Transverse colon (tissue), 4 donors: ENCODE data around the gene GRIN2D. TPM values are rescaled to one million over a fixed set of nuclear protein-coding genes. Genes with fewer than 3 reads are reported as not detected.

ENCODE experiments used
- DNase-seq: peaks from one replicate; pipeline ENCODE4 v3.0.0-alpha.2; 2019
- H3K27ac ChIP-seq, 4 donors: fragments of 200-600 bp; sonication (generic); 2 replicates each; pipeline ENCODE4 v1.5.1; 2016 to 2018; ENCODE audit warnings: inconsistent platforms in 4 of 4
- H3K27me3 ChIP-seq: fragments of 200-600 bp; sonication (generic); 2 replicates; pipeline ENCODE4 v1.5.1; 2017; ENCODE audit warnings: inconsistent platforms
- H3K36me3 ChIP-seq, 4 donors: fragments of 200-600 bp; sonication (generic); 2 replicates each; pipeline ENCODE4 v1.5.1; 2017 to 2019; ENCODE audit warnings: inconsistent platforms in 4 of 4
- H3K4me1 ChIP-seq, 4 donors: fragments of 200-600 bp; sonication (generic); 2 replicates each; pipeline ENCODE4 v1.5.1; 2017 to 2020; ENCODE audit warnings: inconsistent platforms in 4 of 4
- H3K4me3 ChIP-seq, 4 donors: fragments of 200-600 bp; sonication (generic); 1 replicate in 1 of 4; 2 replicates in 3 of 4; pipeline versions ENCODE4 v1.5.1 to v1.6.1; 2017 to 2019; ENCODE audit warnings: inconsistent platforms in 4 of 4
- H3K9me3 ChIP-seq, 2 donors: fragments of 200-600 bp; sonication (generic); 2 replicates each; pipeline ENCODE4 v1.5.1; 2017 to 2019; ENCODE audit warnings: inconsistent platforms in 2 of 2
- EP300 ChIP-seq: sonication (generic); formaldehyde crosslinking; IDR thresholded peaks from one replicate; pipeline ENCODE4 v1.6.1; 2017; ENCODE audit warnings: antibody characterized with exemption, low read depth
- POLR2A ChIP-seq: fragments of 450-650 bp; IDR thresholded peaks from one replicate; pipeline ENCODE4 v1.6.1; 2016; ENCODE audit warnings: antibody characterized with exemption, mild to moderate bottlenecking, moderate library complexity
- POLR2AphosphoS5 ChIP-seq, 3 donors: sonication (generic); formaldehyde crosslinking; IDR thresholded peaks; one replicate each; pipeline ENCODE4 v1.6.1; 2016; ENCODE audit warnings: antibody characterized with exemption in 3 of 3
- WGBS, 2 donors: methylation state at CpG; one replicate each; pipeline ENCODE4 v1.1.5; 2018; ENCODE audit warnings: low coverage in 1 of 2; 5-methylcytosine and 5-hydroxymethylcytosine counted together
- in situ Hi-C, 4 donors: fragments of 200-750 bp; cut with MboI; loops; one replicate each; pipeline versions ENCODE4 v1.15.0 to v1.15.1; 2017; ENCODE audit warnings: low sequenced_read_pairs in 3 of 4, low pct_ligation_motif_present in 1 of 4, low pct_unique_long_range_greater_than_20kb in 1 of 4
- intact Hi-C: fragments of 100-400 bp; cut with DNase I; formaldehyde crosslinking; loops from one replicate; pipeline ENCODE4 v1.15.1; 2023; ENCODE audit warnings: low total_unique reads
- total RNA-seq, 4 donors: library from RNA; depleted of rRNA; stranded (reverse); fragments of >200 nt; gene quantifications; one replicate each; pipeline ENCODE4 v1.1.0, GENCODE V29; 2016
- TF ChIP-seq, protein P1 (sequence below), 5 experiments: fragments of 200-600 bp in 3 of 5; fragments of 450-650 bp in 2 of 5; sonication (generic) in 3 of 5; IDR thresholded peaks; 1 replicate in 2 of 5; 2 replicates in 3 of 5; pipeline ENCODE4 v1.5.1; 2016 to 2017; ENCODE audit warnings: antibody characterized with exemption in 5 of 5, inconsistent platforms in 3 of 5, mild to moderate bottlenecking in 2 of 5, moderate library complexity in 1 of 5

GRIN2D gene
- 1 to 10 TPM in 1 of 4 donors, under 1 TPM in 2, not detected in 1; 0.32 to 3.8 (median 0.41) TPM for total RNA-seq

- Histone ChIP-seq H3K27me3 (peaks cover 60% of the 10 kb centered on the region), H3K36me3 (peaks cover 0 to 6% (median 0%) of the 10 kb centered on the region in 4 donors), H3K9me3 (no peaks in the 10 kb centered on the region), H3K27ac (no peak within 1 kb of the TSS), H3K4me1 (peaks cover 4 to 46% (median 39%) of the 10 kb centered on the region in 4 donors), H3K4me3 (peak within 1 kb of the TSS in 2 of 4 donors; percentile 16 to 18)
- in situ Hi-C loops (no loop called here), intact Hi-C loops (no loop called here)
- WGBS, 2 donors = 1% methylated on average over 22 of the region's 40 CpGs; no CpG with 5 or more reads in 1 of the 2 donors
- TF ChIP-seq POLR2A = no peak
- no peak for TF ChIP-seq EP300
- TF ChIP-seq, protein P1, sequence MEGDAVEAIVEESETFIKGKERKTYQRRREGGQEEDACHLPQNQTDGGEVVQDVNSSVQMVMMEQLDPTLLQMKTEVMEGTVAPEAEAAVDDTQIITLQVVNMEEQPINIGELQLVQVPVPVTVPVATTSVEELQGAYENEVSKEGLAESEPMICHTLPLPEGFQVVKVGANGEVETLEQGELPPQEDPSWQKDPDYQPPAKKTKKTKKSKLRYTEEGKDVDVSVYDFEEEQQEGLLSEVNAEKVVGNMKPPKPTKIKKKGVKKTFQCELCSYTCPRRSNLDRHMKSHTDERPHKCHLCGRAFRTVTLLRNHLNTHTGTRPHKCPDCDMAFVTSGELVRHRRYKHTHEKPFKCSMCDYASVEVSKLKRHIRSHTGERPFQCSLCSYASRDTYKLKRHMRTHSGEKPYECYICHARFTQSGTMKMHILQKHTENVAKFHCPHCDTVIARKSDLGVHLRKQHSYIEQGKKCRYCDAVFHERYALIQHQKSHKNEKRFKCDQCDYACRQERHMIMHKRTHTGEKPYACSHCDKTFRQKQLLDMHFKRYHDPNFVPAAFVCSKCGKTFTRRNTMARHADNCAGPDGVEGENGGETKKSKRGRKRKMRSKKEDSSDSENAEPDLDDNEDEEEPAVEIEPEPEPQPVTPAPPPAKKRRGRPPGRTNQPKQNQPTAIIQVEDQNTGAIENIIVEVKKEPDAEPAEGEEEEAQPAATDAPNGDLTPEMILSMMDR (IDR thresholded peaks at IDR 0.05) = no peak
- TF ChIP-seq POLR2AphosphoS5 (IDR thresholded peaks at IDR 0.05) = no peak
- DNase-seq = peak; percentile 16
Observed at GRCh38 chr19:48393559-48394330, at the start of gene GRIN2D. Gene GRIN2D (plus strand): TSS chr19:48393668. CDS start chr19:48398393, 4,725 bp downstream.

- in situ Hi-C loops = no loop called here
- Histone ChIP-seq H3K4me1 (no peaks in the 10 kb centered on the region), H3K9me3 (no peaks in the 10 kb centered on the region), H3K4me3 (no peak overlapping the region), H3K27me3 (no peaks in the 10 kb centered on the region), H3K27ac (no peak overlapping the region), H3K36me3 (no peaks in the 10 kb centered on the region)
- TF ChIP-seq POLR2AphosphoS5 (IDR thresholded peaks at IDR 0.05) = no peak
- no peak for TF ChIP-seq POLR2A
- TF ChIP-seq, protein P1 (IDR thresholded peaks at IDR 0.05) = no peak
- TF ChIP-seq EP300 = no peak
- WGBS, 2 donors = 93% methylated on average over 6 of the region's 6 CpGs; no CpG with 5 or more reads in 1 of the 2 donors
- no peak for DNase-seq
- intact Hi-C loops = no loop called here
Observed at GRCh38 chr19:48344892-48345291, 48.6 kb upstream of the GRIN2D start.

DNA sequence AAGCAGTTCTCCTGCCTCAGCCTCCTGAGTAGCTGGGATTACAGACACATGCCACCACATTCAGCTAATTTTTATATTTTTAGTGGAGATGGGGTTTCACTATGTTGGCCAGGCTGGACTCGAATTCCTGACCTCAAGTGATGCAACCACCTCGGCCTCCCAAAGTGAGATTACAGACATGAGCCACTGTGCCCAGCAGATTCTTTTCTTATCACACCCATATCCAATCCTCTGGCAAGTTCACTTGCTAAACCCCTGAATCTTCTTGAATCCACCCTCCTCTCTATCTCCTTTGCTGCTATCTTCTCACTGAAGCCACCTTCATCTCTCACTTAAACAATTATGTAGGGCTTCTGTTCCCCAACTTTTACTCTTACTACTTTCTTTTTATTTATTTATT, 47.3 kb upstream of the GRIN2D start:
- TF ChIP-seq POLR2A = no peak
- no peak for TF ChIP-seq EP300
- TF ChIP-seq, protein P1 (IDR thresholded peaks at IDR 0.05) = no peak
- H3K9me3 ChIP-seq = no peaks in the 10 kb centered on the region
- intact Hi-C loops (no loop called here), in situ Hi-C loops (no loop called here)
- no peaks in the 10 kb centered on the region for H3K27me3 ChIP-seq
- no peak overlapping the region for H3K27ac ChIP-seq
- DNase-seq = no peak
- H3K4me1 ChIP-seq = no peaks in the 10 kb centered on the region
- H3K36me3 ChIP-seq = no peaks in the 10 kb centered on the region
- 84 to 100% methylated on average over 1 to 2 of the region's 2 CpGs for WGBS, 2 donors
- no peak overlapping the region for H3K4me3 ChIP-seq

- WGBS, 2 donors = 67 to 76% methylated on average over 4 to 5 of the region's 5 CpGs
- Histone ChIP-seq H3K4me3 (no peak overlapping the region), H3K36me3 (no peaks in the 10 kb centered on the region), H3K27me3 (no peaks in the 10 kb centered on the region), H3K4me1 (no peaks in the 10 kb centered on the region), H3K9me3 (no peaks in the 10 kb centered on the region), H3K27ac (no peak overlapping the region)
- in situ Hi-C loops (no loop called here), intact Hi-C loops (no loop called here)
- TF ChIP-seq, protein P1 (IDR thresholded peaks at IDR 0.05) = no peak
- TF ChIP-seq POLR2A (no peak), EP300 (no peak), POLR2AphosphoS5 (IDR thresholded peaks at IDR 0.05) (no peak)
- DNase-seq = no peak
Observed at GRCh38 chr19:48348045-48348444, 45.4 kb upstream of the GRIN2D start.
